Measurements from ENCODE around the gene SBK2.

Gene SBK2

GRCh38 chr19:55581823-55582223 is 44.9 kb upstream of the SBK2 start:
- no peak overlapping the region for H3K4me2 ChIP-seq (ENCODE audit: low read depth, low read length)
- no peaks in the 10 kb centered on the region for H3K9me3 ChIP-seq (replicated peaks; ENCODE audit: insufficient read depth, low read length)
- no peak overlapping the region for H2AFZ ChIP-seq (ENCODE audit: low read length)
- no peak for DNase-seq
- H3K79me2 ChIP-seq (ENCODE audit: low read length): no peaks in the 10 kb centered on the region
- H3K9me2 ChIP-seq (replicated peaks; ENCODE audit: insufficient read depth, low read length): no peaks in the 10 kb centered on the region
- no peak overlapping the region for H3K9ac ChIP-seq (ENCODE audit: low read length)
- no peak overlapping the region for H3K4me3 ChIP-seq (ENCODE audit: low read length)
- H3K4me1 ChIP-seq (ENCODE audit: low read length): no peaks in the 10 kb centered on the region
- H4K20me1 ChIP-seq (ENCODE audit: insufficient read depth, low read length): no peaks in the 10 kb centered on the region
- no peaks in the 10 kb centered on the region for H3K36me3 ChIP-seq (replicated peaks; ENCODE audit: insufficient read depth, low read length)
- TF ChIP-seq CTCF (IDR thresholded peaks at IDR 0.05; ENCODE audit: low read length): no peak
- TF ChIP-seq EZH2 (optimal IDR thresholded peaks at IDR 0.05; ENCODE audit: low read depth, low read length): no peak
- TF ChIP-seq EZH2phosphoT487 (IDR thresholded peaks at IDR 0.05; ENCODE audit: low read length): no peak
- peaks cover 63% of the 10 kb centered on the region for H3K27me3 ChIP-seq (replicated peaks; ENCODE audit: insufficient read depth, low read length)
- H3F3A ChIP-seq (ENCODE audit: insufficient read depth, low read length): no peaks in the 10 kb centered on the region
- H3K27ac ChIP-seq (ENCODE audit: low read length): no peak overlapping the region

GRCh38 chr19:55581145-55581822 is 44.4 kb upstream of the SBK2 start:
- TF ChIP-seq EZH2phosphoT487 (IDR thresholded peaks at IDR 0.05; ENCODE audit: low read length): no peak
- no peak for TF ChIP-seq CTCF (IDR thresholded peaks at IDR 0.05; ENCODE audit: low read length)
- TF ChIP-seq EZH2 (optimal IDR thresholded peaks at IDR 0.05; ENCODE audit: low read depth, low read length): no peak
- no peaks in the 10 kb centered on the region for H3K9me2 ChIP-seq (replicated peaks; ENCODE audit: insufficient read depth, low read length)
- H3K9ac ChIP-seq (ENCODE audit: low read length): no peak overlapping the region
- no peaks in the 10 kb centered on the region for H3F3A ChIP-seq (ENCODE audit: insufficient read depth, low read length)
- no peaks in the 10 kb centered on the region for H3K79me2 ChIP-seq (ENCODE audit: low read length)
- DNase-seq: no peak
- no peaks in the 10 kb centered on the region for H3K9me3 ChIP-seq (replicated peaks; ENCODE audit: insufficient read depth, low read length)
- H2AFZ ChIP-seq (ENCODE audit: low read length): 0 out of 2 replicates have a peak overlapping the region, but pooled peaks have one; percentile 48
- no peak overlapping the region for H3K27ac ChIP-seq (ENCODE audit: low read length)
- H3K4me1 ChIP-seq (ENCODE audit: low read length): no peaks in the 10 kb centered on the region
- H3K4me3 ChIP-seq (ENCODE audit: low read length): peak overlapping the region; percentile 17; the same call in 1 of the 2 replicates
- no peaks in the 10 kb centered on the region for H4K20me1 ChIP-seq (ENCODE audit: insufficient read depth, low read length)
- H3K4me2 ChIP-seq (ENCODE audit: low read depth, low read length): no peak overlapping the region; the same call in 1 of the 2 replicates
- peaks cover 61% of the 10 kb centered on the region for H3K27me3 ChIP-seq (replicated peaks; ENCODE audit: insufficient read depth, low read length)
- no peaks in the 10 kb centered on the region for H3K36me3 ChIP-seq (replicated peaks; ENCODE audit: insufficient read depth, low read length)

- H3F3A ChIP-seq (ENCODE audit: insufficient read depth, low read length): no peaks in the 10 kb centered on the region
- peak within 1 kb of the TSS; percentile 17; the same call in 1 of the 2 replicates for H3K4me3 ChIP-seq (ENCODE audit: low read length)
- H2AFZ ChIP-seq (ENCODE audit: low read length): 0 out of 2 replicates have a peak within 1 kb of the TSS, but pooled peaks have one; percentile 48
- H3K27ac ChIP-seq (ENCODE audit: low read length): no peak within 1 kb of the TSS
- no peaks in the 10 kb centered on the region for H3K36me3 ChIP-seq (replicated peaks; ENCODE audit: insufficient read depth, low read length)
- no peaks in the 10 kb centered on the region for H4K20me1 ChIP-seq (ENCODE audit: insufficient read depth, low read length)
- no peak for DNase-seq
- H3K27me3 ChIP-seq (replicated peaks; ENCODE audit: insufficient read depth, low read length): peaks cover 60% of the 10 kb centered on the region
- no peaks in the 10 kb centered on the region for H3K9me3 ChIP-seq (replicated peaks; ENCODE audit: insufficient read depth, low read length)
- no peak within 1 kb of the TSS; the same call in 1 of the 2 replicates for H3K4me2 ChIP-seq (ENCODE audit: low read depth, low read length)
- H3K4me1 ChIP-seq (ENCODE audit: low read length): no peaks in the 10 kb centered on the region
- H3K79me2 ChIP-seq (ENCODE audit: low read length): no peaks in the 10 kb centered on the region
- H3K9me2 ChIP-seq (replicated peaks; ENCODE audit: insufficient read depth, low read length): no peaks in the 10 kb centered on the region
- no peak within 1 kb of the TSS for H3K9ac ChIP-seq (ENCODE audit: low read length)
- no peak for TF ChIP-seq CTCF (IDR thresholded peaks at IDR 0.05; ENCODE audit: low read length)
These were observed 43.8 kb upstream of the SBK2 start, which contains the start of gene ZNF579 for GRCh38 chr19:55580628-55581144. ZNF579 (minus strand) TSS chr19:55580848; CDS start chr19:55579639, 1,209 bp downstream.

All from MM.1S (cell line).